Stimulated activated CD8-positive, alpha-beta memory T cell treated with anti-CD3 and anti-CD28 coated beads, Interleukin-4, amount 100 ng/mL, for 24 hours (primary cell): ENCODE measurements around the gene HOXD11.
A peak's percentile ranks its signal among the peaks of the same experiment; 100 is the strongest.

Experiments used
- DNase-seq: peaks from one replicate; pipeline ENCODE4 v3.0.0-alpha.2; 2020; ENCODE audit warnings: low read depth

The HOXD11 gene

DNA sequence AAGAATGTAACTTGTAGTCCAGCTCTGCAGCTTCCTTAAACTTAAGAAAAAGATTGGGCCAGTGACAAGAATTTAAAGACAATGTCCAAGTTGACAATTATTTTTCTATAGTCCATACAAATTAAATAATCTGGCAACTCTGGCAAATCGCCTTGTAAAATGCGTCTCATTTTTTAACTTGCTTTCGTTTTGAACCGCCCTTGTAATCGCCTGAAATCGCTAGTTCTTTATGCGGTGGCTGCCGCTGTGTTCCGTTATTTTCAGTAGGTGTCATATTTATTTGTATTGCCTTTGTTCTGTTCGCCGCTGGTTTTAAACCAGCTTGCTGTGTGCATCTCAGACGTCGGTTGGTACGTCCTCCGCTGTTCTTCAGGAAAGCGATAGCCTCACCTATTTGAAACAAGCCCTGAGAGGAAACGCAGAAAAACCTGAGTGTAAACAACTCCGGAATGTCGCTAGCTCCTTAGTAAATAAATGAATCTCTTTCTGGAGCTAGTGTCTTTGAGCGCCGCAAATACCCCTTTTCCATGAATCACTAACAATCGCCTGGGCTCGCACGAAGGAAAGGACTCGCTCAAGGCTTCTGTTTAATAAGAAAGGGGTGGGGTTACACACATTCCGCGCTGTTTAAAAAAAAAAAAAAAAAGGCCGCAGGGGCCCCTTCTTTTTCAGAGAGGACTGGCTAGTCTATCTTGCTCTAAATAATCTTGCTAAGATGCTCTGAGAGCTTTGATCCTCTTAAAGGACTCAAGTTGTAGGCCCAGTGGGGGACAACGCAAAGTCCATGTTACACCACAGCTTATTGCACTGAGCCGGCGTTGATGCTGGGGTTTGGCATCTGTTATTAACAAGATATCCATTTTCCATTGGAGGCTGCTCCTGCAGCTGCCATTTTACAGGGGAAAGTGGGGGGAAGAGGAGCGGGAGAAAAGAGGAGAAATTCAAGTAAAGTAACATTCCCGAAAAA, 25.4 kb downstream of the HOXD11 start:
- no peak for DNase-seq

DNA sequence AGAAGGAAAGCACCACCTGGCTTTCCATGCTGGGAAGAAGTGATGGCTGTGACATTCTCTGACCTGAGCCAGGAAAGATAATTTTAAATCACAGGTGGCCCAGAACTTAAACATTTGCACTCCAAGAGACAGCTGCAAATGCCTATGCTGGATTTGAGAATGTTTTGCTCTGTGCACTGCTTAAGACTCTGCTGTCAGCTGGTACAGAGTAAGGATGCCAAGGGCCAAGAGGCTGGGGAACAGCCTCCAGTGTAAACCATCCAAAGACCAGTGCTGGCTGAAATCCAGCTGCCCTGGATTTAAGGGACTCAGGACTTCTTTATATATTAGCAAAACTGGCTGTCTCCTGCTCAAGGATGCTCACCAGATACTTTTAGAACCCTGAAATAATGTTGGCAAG, 26.3 kb downstream of the HOXD11 start:
- no peak for DNase-seq

DNA sequence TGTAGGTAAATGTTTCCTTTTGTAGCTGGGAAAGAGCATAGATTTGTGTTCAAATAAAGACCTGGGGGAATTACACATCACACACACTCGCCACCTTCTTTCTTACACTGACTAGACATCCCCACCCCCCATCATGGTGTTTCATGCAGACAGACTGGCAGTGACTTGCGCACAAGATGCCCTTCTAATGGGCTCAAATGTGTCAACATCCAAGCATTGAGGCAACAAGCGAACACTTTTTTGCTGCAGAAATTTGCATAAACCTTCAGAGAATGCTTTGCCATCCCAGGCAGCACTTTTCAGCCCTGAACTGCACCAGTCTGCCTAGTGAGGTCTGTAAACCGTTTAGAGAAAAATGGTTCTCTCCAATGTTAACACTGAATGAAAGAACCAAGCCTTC, 27.0 kb downstream of the HOXD11 start:
- DNase-seq, result no peak

DNA sequence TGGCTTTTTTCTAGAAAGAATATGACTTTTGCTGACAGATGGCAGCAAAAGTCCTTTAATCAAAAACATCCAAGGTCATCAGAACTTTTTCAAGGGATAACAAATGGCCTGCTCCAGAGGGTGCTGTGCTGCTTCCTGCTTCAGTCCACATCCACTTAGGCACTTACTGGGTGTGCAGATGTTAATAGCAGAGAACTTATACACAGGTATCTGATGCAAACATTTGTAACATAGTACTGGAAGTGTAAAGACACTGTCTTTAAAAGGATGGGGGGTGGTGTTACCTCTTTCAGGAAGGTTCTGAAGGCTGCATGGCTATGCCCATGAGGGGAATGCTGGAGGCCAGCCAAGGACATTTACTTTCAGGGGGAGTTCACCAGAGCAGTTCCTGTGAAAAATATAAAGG, 28.0 kb downstream of the HOXD11 start:
- no peak for DNase-seq

DNA sequence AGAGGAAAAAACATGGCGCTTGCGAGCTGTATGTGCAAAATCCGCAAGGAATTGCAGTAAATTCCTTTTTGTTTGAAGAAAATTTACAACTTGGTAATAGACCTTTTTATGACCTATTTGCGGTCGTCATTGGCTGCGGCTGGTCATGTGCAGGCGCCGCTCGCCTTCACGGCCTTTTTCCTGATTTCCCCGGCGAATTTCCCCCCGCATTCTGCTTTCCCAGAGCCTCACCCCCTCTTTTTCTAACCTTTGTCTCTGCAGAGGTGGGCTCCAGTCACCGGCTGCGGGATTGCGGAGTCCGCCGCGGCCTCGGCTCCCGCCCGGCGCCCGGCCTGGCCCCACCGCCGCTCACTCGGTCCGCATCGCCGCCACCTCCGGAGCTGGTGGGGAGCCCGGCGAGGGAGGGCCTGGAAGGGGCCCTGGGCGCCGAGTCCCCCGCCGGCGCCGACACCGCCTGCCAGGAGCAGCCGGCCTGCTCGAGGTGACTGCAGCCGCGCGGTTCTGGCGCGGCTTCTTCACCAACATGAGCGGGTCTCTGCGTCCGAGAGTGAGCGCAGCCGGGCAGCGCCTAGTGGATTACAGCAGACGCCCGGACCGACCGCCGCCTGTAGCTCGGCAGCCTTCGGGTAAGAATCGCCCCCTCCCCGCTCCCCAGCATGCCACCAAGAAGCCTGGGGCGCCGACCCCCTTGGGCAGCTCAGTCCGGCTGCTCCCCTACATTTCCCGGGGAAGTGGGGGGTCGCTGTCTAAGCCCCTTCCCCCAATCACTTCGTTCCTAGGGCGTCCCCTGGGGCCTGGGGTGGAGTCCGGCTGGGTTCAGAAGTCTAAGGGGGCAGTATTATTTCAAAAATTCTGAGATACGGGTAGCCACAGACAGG, 29.5 kb downstream of the HOXD11 start:
- DNase-seq, result no peak

DNA sequence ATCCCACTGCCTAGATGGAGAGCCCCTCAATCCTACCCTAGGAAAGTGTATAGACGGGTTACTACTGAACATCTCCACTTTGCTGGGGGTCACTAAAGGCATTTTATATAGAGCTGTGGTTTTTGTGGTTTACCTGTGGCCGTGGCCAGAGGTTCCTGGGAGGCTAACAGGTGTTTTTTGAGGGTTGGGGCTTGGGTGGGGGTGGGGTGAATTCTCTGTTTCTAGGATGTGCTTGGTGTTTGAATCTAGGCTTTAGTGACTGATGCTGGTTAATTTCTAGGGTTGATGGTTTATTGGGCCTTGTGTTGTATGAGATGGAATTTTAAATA, 30.1 kb downstream of the HOXD11 start:
- no peak for DNase-seq

DNA sequence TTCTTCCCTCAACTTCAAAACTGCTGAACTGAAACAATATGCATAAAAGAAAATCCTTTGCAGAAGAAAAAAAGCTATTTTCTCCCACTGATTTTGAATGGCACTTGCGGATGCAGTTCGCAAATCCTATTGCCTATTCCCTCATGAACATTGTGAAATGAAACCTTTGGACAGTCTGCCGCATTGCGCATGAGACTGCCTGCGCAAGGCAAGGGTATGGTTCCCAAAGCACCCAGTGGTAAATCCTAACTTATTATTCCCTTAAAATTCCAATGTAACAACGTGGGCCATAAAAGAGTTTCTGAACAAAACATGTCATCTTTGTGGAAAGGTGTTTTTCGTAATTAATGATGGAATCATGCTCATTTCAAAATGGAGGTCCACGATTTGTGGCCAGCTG, 30.8 kb downstream of the HOXD11 start:
- no peak for DNase-seq

DNA sequence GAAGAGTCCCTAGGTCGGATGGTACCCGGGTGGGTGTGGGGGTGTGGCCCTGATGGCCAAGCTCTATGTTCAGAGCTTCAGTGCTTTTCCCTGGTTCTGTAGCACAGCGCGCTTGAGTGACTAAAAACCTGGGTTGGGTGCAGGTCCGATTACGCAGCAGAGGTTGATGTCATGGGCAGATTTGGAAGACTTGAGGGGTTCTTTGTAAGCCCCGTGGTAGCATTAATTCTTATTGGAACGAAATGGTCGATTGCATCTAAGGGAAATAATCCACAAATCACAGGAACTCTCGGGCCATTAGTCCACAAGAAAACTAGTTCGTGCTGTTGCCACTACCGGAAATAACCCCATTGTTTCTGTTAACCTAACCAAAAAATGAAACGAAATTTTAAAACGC, 31.4 kb downstream of the HOXD11 start:
- DNase-seq, result no peak

DNA sequence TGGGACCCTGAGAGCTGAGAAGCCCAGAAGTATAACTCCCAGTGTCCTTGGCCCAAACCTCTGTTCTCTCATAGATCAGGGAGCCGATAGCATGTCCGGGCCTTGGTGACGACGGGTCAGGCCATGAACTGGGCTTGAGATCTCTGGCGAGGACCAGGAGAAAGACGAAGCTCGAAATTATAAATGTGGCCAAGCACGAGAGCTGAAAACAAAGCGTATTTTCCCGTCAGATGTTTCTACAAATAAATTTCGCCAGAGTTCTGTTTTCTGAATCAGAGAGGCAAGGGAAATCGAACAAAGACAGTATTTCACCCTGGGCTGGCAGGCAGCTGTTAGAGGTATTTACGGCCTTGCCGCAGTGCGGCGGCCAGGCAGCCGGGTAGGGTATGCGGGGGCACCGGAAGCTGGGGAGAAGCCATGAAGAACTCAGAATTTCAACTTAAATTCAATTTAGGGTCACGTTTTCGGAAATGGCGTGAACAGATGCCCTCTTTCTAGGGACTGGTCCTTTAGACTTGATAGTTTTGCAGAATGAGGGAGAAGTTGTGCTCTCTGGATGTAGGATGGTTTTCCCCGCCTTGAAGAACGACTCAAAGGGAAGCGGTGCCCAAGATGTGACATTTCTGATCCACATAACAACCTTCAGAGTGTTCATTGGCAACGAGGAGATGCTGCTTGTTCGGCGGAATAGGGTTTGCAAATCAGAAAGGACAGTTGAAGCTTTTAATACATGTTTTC, 32.0 kb downstream of the HOXD11 start:
- no peak for DNase-seq

DNA sequence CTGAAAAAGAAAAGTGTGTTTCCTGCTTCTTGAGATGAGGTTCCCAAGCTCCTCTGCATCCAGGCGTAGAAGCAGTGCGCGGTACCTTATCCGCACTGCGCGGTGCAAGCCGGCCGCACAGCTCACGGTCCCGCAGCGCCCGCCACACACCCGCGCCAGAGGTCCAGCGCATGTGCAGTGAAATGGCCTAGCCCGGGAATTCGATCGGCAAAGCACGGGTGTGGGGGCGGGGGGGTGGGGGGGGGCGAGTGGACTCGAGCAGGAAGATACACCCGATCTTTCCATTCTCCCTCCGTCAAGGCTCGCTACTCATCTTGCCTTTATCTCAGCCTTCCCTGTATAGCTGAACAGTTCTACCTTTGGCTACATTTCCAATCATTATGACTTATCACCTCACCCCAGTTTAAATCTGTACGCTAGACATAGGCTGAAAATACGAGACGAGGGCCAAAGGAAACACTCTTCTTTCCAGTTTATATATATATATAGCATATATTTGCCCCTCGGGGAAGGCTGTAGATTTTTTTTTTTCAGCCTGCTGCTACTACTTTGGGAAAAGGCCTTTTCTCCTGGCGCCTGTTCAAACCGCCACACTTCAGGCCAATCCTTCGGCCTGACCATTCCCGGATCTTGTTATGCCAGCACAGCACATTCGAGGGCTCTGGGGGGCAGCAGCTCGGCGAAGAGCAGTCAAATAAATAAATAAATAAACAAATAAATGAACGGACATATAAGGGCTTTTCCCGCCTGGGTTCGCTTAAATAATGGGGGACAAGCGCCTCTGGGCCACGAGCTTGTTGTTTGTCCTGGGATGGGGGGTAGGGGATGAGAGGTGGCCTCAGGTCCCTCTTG, 32.8 kb downstream of the HOXD11 start:
- DNase-seq, result no peak

DNA sequence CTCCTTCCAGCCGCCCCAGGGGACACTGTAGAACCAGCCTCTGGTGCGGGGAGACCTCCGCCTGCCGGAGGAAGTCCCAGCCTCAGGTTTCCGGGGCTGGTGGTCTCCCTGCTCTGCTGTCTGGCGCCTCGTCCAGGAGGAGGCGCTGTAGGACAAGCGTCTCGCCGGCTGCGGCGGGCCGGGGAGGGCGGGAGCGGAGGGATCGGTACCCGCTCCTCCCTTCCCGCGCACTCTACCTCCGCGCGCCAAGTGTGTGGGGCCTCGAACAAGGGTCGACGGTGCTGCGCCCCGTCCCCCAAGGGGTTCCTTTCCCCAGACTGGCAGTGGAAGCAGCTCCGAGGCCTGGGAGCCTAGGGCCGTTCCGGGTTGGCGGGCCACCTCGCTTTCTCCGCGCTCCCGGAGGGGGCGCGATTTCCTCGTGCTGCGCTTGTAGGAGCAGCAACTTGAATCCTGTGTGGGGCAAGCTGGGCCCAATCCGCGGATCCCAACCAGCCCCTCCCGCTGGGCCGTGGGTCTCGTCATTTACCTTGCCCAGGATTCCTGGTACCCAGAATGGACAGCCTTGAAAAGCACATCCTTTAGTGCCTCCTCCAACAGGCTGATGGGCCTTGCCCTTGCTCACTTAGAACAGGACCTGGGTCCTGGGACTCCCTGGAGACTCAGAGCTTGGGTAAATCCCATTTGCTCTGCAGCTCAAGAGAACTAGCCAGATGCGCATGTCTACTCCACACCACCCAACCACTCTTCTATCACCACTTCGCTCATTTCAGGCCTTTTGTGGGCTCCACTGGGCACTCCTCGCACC, 33.6 kb downstream of the HOXD11 start:
- DNase-seq, result peak; percentile 59

DNA sequence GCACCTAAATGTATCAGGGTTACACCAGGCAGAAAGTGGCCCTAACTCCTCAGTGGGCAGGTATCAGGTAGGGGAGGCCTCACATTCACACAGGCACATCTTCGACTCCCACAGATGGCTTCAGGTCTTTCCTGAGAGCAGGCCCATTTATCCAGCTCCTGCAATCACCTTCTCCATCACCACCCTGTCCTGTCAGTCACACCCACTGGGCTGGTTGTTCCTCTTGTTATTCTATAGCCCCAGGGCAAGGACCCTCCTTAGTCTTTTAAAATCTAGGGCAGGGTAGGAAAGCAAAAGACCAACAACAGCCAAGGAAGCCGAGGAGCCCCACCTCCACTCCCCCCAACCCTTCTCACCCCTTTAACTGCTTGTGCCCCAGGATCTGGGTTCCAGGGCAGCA, 35.2 kb downstream of the HOXD11 start:
- no peak for DNase-seq

DNA sequence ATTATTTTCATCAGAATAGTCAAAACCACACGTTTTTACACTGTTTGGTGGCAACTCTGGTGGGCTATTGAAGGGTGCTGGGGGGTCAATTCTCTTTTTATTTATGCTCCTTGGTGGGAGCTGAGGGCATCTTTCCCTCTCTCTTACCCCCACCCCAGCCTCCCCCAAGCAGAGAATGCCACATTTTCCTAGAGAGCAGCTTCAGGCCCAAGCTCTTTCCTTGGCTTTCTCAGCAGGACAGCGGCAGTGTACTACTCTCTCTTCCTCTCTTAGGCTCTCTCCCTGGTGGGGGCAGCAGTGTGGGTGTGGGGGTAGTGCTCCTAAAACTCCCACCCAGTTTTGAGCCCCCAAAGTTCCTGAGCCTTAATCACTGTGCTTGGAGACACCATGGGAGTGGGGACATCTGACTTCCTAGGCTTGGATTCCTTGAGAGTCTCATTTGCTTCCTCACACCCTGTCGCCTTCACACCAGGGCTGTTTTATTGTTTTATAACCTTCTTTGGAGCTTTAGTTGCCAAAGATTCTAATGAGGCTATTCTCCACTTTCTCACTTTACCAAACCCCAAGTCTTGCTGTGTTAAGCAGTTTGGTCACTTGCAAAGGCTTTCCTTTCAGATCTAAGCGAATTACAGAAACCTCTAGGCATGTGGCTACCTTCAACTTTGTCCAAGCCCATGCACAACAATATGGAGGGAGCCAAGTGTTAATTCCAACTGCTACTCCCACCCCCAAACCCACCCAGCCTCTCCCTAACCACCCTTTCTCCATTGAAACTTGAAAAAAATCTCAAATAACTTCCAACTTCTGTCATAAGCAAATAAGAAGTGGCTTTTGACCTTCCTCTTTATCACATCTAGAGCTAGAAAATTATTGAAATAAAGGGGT, 38.2 kb downstream of the HOXD11 start:
- no peak for DNase-seq

DNA sequence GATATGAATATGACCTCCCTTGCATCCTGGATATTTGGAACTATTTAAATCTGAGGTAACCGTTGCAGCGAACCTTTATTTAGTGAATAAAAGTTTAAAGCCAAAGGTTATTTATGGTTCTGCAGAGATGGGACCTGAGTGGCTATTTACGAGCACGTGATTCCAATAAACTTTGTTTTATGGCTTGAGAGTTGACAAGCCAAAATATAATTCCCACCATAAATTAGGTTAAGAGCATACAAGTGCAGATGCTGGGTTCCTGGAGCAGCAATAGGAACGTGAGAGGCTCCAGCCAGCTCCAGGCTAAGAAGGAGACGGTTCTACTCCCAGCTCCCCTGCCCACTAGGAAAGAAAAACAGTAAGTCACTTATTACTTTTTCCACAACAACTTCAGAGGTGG, 39.0 kb downstream of the HOXD11 start:
- DNase-seq, result no peak

DNA sequence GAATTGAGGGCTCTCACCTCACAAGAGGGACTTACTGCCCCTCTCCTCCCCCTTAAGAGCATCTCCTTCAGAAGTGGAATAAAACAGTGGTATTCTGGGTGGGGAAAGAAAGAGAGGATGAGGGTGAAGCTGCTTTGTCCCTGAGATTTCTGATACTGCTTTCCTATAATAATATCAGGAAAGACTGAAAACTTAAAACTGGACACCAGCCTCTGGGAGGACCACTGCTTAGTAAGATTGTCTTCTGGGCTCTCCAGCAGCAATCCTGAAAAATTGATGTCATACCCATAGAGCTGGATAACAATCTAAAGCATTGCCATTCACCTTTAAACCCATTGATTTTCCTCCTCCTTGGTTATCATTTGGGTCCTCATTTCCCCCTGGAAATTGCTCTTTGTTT, 39.6 kb downstream of the HOXD11 start:
- no peak for DNase-seq

DNA sequence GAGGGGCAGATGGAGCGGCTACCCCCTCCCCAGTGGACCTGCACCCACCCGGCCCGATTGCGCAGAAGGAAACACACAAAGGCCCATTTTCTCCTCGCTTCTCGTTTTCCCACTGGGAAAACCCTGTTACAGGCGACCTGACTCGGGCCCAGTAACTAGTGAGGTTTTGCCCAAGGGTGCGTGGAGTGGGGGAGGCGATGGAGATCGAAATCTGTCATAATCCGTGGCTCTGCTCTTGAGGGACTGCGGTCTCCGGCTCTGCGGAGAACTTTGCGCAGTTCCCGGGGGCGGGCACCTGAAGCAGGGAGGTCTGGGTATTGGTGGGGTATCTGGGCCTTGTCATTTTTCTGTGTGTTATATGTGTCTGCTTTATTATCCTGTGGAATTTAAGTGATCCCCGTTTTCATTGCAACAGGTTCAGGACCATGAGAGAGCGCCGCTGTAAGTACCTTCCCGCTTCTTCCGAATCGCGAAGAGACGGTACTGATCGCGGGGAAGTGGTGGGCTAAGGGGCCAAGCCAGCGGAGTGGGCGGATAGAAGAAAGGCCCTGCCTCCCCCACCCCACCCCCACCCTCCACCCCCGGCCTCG, 40.2 kb downstream of the HOXD11 start:
- DNase-seq, result no peak

DNA sequence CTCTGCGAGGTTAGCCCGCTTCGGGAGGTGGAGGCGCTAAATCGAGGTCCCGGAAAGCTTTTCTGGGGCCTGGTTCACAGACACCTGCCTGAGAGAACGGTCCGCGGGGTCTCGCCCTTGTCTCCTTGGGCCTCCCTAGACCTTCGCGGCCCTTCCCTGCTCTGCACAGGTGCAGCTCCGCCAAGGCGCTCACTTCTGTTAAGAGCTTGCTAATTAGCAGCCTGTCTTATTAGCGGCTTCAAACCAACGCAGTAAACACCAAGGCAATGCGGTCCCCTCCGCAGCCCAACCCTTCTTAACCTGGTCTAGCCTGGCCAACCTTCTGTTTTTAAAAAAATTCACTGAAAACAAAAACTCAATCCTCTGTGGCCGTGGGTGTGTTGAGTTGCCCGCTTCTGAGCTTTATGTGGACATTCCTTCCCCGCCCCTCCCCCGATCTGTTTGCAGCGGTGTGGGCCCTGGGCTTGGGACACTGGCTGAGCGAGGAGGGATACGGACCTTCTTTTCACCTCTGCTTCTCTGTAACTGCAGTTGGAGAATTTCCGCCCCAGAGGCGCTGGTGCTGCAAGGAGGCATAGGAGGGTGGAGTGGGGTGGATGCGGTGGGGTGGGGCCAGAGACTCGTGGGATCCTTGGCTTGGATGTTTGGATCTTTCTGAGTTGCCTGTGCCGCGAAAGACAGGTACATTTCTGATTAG, 40.9 kb downstream of the HOXD11 start:
- no peak for DNase-seq

DNA sequence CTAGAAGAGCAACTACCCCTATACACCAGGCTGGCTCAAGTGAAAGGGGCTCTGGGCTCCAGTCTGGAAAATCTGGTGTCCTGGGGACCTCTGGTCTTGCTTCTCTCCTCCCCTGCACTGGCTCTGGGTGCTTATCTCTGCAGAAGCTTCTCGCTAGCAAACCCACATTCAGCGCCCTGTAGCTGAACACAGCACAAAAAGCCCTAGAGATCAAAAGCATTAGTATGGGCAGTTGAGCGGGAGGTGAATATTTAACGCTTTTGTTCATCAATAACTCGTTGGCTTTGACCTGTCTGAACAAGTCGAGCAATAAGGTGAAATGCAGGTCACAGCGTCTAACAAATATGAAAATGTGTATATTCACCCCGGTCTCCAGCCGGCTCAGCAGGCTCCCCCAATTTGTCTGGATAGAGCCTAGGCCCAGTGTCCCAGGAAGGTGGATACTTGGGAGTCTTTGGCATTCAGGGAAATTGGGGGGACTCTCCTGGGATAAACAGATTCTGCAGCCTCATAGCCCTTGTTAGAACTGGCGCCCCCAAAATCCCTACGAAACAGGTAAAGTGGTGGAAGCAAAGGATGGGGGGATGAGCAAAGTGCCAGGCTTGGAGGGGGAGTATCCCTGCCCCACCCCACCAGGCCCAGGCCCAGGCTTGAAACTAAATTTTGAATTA, 41.8 kb downstream of the HOXD11 start:
- DNase-seq, result no peak
